Glutamatergic neuron (in vitro differentiated cells): Measurements from ENCODE around the gene NT5DC4. TPM values are rescaled to one million over a fixed set of nuclear protein-coding genes. Genes with fewer than 3 reads are reported as not detected.

ENCODE experiments used
- DNase-seq: peaks from one replicate; pipeline ENCODE4 v3.0.0; 2022
- H3K27ac Mint-ChIP-seq: one replicate; pipeline ENCODE4 v1.8.0; 2020; ENCODE audit warnings: mild to moderate bottlenecking, mixed read lengths, inconsistent platforms; ENCODE audit not compliant: unreplicated experiment
- H3K27me3 Mint-ChIP-seq: one replicate; pipeline ENCODE4 v1.8.0; 2020; ENCODE audit warnings: mild to moderate bottlenecking, moderate library complexity, mixed read lengths, inconsistent platforms; ENCODE audit not compliant: unreplicated experiment
- H3K36me3 Mint-ChIP-seq: one replicate; pipeline ENCODE4 v1.8.0; 2020; ENCODE audit warnings: mild to moderate bottlenecking, mixed read lengths, inconsistent platforms; ENCODE audit not compliant: unreplicated experiment
- H3K4me1 Mint-ChIP-seq: one replicate; pipeline ENCODE4 v1.8.0; 2020; ENCODE audit warnings: mild to moderate bottlenecking, low read depth, mixed read lengths, inconsistent platforms; ENCODE audit not compliant: unreplicated experiment
- H3K4me3 Mint-ChIP-seq: one replicate; pipeline ENCODE4 v1.8.0; 2020; ENCODE audit warnings: mild to moderate bottlenecking, mixed read lengths, inconsistent platforms; ENCODE audit not compliant: unreplicated experiment
- H3K9me3 Mint-ChIP-seq: one replicate; pipeline ENCODE4 v1.8.0; 2020; ENCODE audit warnings: mild to moderate bottlenecking, moderate library complexity, mixed read lengths, inconsistent platforms; ENCODE audit not compliant: unreplicated experiment
- CTCF ChIP-seq: fragments of 200-600 bp; sonication (generic); IDR thresholded peaks from one replicate; pipeline ENCODE4 v1.5.0; 2021; ENCODE audit not compliant: partially characterized antibody, unreplicated experiment
- total RNA-seq: library from RNA; stranded (reverse); fragmentation: NEBNext Ultra II Directional; extraction: Animal tissue kit (Norgen Biotek cat#: 25700); gene quantifications from one replicate; pipeline ENCODE4 v1.2.1, GENCODE V29; 2021; ENCODE audit not compliant: unreplicated experiment

NT5DC4 gene
- total RNA-seq, 1 donor from 2014 or later: not detected

GRCh38 chr2:112773556-112773955 is 52.7 kb downstream of the NT5DC4 start:
- Mint-ChIP-seq H3K4me3 (no peak overlapping the region), H3K9me3 (no peaks in the 10 kb centered on the region), H3K4me1 (no peaks in the 10 kb centered on the region), H3K27me3 (peaks cover 2% of the 10 kb centered on the region), H3K36me3 (no peaks in the 10 kb centered on the region), H3K27ac (no peak overlapping the region)
- no peak for TF ChIP-seq CTCF
- DNase-seq: no peak

DNA sequence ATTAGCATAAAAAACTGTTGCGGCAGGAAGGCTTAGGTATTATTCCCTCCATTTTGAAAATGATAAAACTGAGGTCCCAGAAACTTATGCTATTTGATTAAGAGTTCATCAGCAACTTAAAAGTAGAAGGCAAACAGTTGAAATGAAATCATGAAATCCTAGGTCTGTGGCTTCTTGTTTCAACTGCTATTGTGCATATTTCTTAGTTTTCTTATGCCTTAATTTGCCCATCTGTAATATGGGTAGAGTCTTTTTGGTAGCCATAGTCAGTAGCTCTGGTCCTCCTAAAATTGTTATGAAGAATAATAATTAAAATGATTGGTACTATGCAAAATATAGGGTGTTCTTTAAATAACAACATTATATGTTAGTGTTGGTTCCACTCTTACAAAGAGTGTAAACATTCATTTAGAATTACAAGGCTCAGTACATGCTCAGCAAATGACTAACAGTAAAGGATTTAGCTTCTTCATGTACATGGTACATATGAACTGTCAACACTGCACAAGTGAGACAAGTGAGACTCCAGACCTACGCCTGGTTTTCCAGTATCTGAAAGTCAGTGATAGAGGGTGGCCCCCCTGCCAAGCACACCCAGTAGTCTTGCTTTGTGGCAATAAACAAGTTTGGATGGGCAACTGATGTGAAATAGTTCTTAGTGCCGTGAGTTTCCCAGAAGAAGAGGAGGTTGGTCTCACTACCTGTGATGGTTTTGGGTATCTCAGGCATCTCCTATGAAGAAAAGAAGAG is 53.9 kb downstream of the NT5DC4 start:
- no peak for DNase-seq
- H3K9me3 Mint-ChIP-seq: no peaks in the 10 kb centered on the region
- no peak for TF ChIP-seq CTCF
- H3K4me1 Mint-ChIP-seq: no peaks in the 10 kb centered on the region
- H3K27ac Mint-ChIP-seq: no peak overlapping the region
- H3K27me3 Mint-ChIP-seq: peaks cover 2% of the 10 kb centered on the region
- H3K4me3 Mint-ChIP-seq: no peak overlapping the region
- no peaks in the 10 kb centered on the region for H3K36me3 Mint-ChIP-seq

DNA sequence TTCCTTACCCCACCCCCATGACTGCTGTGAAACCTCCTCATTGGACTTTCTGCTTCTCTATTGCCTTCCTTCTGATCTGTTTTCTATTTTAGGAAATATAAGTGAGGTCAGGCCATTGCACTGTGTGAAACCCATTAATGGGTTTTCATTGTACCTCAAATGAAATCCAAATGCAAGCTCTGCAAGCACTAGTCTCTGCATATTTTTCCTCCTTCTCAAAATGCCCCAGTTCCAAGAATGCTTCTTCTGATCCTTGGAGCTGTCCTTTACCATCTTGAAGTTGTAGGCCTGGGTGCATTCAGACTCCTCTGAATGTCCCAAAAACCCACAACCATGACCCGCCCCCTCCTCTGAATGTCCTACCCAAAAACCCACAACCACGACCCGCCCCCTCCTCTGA is 55.3 kb downstream of the NT5DC4 start:
- Mint-ChIP-seq H3K27ac (no peak overlapping the region), H3K36me3 (no peaks in the 10 kb centered on the region), H3K27me3 (peaks cover 2% of the 10 kb centered on the region), H3K9me3 (no peaks in the 10 kb centered on the region), H3K4me1 (no peaks in the 10 kb centered on the region), H3K4me3 (no peak overlapping the region)
- no peak for DNase-seq
- TF ChIP-seq CTCF: no peak

- Mint-ChIP-seq H3K27ac (no peak overlapping the region), H3K4me1 (no peaks in the 10 kb centered on the region), H3K9me3 (no peaks in the 10 kb centered on the region), H3K27me3 (peaks cover 2% of the 10 kb centered on the region), H3K36me3 (no peaks in the 10 kb centered on the region), H3K4me3 (no peak overlapping the region)
- no peak for TF ChIP-seq CTCF
- no peak for DNase-seq
These were observed 56.2 kb downstream of the NT5DC4 start for GRCh38 chr2:112777036-112777435.

GRCh38 chr2:112779598-112779997 is 58.8 kb downstream of the NT5DC4 start:
- TF ChIP-seq CTCF: no peak
- peaks cover 2% of the 10 kb centered on the region for H3K27me3 Mint-ChIP-seq
- H3K4me1 Mint-ChIP-seq: no peaks in the 10 kb centered on the region
- no peaks in the 10 kb centered on the region for H3K9me3 Mint-ChIP-seq
- DNase-seq: no peak
- no peak overlapping the region for H3K27ac Mint-ChIP-seq
- no peaks in the 10 kb centered on the region for H3K36me3 Mint-ChIP-seq
- H3K4me3 Mint-ChIP-seq: no peak overlapping the region
